GM12865 (cell line): ENCODE data around the gene TBX5.

Experiments used
- DNase-seq: peaks from one replicate; pipeline ENCODE4 v3.0.0; 2010; ENCODE audit warnings: low read depth
- H3K4me3 ChIP-seq: 2 replicates; pipeline ENCODE4 v1.5.1; 2011; ENCODE audit warnings: mild to moderate bottlenecking, low read depth, low read length, control low read depth
- TF ChIP-seq, protein P1 (sequence below): IDR thresholded peaks from 2 replicates; pipeline ENCODE4 v1.5.1; 2011; ENCODE audit warnings: low read length, control low read depth, low read depth, inconsistent platforms; ENCODE audit not compliant: insufficient read depth; ENCODE audit errors: missing control alignments

TBX5 gene

GRCh38 chr12:114404083-114404925 is 1.6 kb downstream of the TBX5 start:
- TF ChIP-seq, protein P1, sequence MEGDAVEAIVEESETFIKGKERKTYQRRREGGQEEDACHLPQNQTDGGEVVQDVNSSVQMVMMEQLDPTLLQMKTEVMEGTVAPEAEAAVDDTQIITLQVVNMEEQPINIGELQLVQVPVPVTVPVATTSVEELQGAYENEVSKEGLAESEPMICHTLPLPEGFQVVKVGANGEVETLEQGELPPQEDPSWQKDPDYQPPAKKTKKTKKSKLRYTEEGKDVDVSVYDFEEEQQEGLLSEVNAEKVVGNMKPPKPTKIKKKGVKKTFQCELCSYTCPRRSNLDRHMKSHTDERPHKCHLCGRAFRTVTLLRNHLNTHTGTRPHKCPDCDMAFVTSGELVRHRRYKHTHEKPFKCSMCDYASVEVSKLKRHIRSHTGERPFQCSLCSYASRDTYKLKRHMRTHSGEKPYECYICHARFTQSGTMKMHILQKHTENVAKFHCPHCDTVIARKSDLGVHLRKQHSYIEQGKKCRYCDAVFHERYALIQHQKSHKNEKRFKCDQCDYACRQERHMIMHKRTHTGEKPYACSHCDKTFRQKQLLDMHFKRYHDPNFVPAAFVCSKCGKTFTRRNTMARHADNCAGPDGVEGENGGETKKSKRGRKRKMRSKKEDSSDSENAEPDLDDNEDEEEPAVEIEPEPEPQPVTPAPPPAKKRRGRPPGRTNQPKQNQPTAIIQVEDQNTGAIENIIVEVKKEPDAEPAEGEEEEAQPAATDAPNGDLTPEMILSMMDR: no peak
- no peak overlapping the region for H3K4me3 ChIP-seq
- no peak for DNase-seq

DNA sequence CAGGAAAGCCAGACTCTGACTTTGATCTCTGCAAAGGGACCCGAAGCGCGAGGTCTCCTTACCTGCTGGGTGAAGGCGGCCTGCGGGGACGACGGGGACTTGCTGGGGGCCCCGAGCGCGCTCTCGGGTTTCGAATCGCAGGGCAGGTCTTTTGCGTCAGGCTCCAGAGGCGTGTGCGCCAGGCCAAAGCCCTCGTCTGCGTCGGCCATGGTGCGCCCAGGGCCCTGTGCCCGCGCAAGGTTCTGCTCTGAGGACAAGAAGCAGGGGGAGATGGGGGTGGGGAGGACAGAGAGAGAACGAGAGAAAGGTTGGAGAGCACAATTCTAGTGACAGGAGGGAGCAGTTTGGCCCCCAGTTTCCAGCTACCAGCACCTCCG is 2.3 kb downstream of the TBX5 start:
- no peak for DNase-seq
- no peak overlapping the region for H3K4me3 ChIP-seq

DNA sequence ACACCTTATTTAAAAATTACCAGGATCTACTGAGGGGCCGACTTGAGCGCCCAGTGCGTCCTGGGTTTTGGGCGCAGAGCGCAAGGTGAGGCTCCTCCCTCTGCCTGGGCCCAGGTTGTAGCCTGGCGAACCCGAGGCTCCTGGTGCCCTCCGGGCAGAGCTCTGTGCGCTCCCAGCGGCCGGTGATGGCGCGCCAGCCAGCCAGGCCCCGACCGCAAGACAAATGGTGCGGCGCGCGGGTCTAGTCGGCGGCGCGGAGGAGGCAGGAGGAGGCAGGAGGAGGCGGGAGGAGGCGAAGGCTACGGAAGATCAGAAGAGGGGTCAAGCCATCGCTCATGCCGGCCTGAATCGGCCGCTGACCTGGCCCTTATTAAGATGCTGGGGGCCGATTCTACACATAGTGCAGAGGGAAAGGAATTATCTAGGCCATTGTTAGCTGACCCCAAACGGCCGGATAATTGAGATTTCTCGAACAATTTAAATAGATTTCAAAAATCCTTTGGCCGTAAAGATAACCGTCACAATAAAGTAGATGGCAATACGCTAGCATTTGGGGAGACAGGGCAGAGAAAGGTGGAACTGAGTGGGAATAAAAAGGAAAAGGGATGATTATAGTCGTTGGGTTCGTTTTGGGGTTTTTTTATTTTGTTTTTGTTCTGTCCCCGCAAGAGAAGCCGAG is 2.8 kb downstream of the TBX5 start:
- no peak for DNase-seq
- no peak overlapping the region for H3K4me3 ChIP-seq
- TF ChIP-seq, protein P1: no peak

More for the DNA sequence above, 2.3 kb downstream of the TBX5 start:
- TF ChIP-seq, protein P1: no peak

GRCh38 chr12:114402084-114402717 is 3.7 kb downstream of the TBX5 start:
- TF ChIP-seq, protein P1: no peak
- no peak overlapping the region for H3K4me3 ChIP-seq
- no peak for DNase-seq

- H3K4me3 ChIP-seq: no peak overlapping the region
- no peak for DNase-seq
- TF ChIP-seq, protein P1: no peak
Measured at GRCh38 chr12:114401328-114402083, 4.4 kb downstream of the TBX5 start.

DNA sequence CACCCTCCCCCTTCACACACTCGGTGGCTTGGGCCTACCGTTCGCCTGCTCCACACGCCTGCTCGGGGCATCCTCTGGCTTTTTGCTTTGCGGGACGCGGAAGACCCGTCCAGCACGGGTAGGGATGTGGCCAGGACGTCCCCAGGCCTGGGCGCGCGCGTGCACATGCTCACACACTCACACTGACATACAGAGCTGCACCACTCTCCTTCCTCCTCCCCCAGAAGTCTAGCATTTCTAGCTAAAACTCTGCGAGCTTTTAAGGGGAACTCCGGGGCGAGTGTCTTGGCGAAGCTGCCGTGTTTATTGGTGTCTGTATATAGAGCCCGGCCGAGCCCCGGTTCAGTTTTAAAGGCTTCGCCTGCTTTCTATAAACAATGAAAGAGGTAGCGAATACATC is 5.0 kb downstream of the TBX5 start:
- no peak overlapping the region for H3K4me3 ChIP-seq
- TF ChIP-seq, protein P1: no peak
- no peak for DNase-seq
